IMR-90 (cell line): Measurements from ENCODE around the gene ZNF778. TPM values are rescaled to one million over a fixed set of nuclear protein-coding genes. Genes with fewer than 3 reads are reported as not detected.

Experiments
- ATAC-seq: fragments of 200-7000 bp; cut with Tn5 transposase; 2 replicates; pipeline ENCODE4 v1.9.1; 2020; ENCODE audit warnings: low read depth, mild to moderate bottlenecking, moderate library complexity
- BruUV-seq: library from RNA; stranded (reverse); fragments of 400-500 nt; replicated peaks from 2 replicates; lab custom pipeline; 2021; lab: Mats Ljungman, UMichigan
- CTCF ChIA-PET: fragments of 300-600 bp; formaldehyde crosslinking; extraction: SDS; loops from one replicate; lab custom pipeline; 2021; ENCODE audit warnings: antibody characterized with exemption; lab: Yijun Ruan, JAX
- POLR2A ChIA-PET: fragments of 300-600 bp; sonication (Branson Sonifier 250); formaldehyde crosslinking; loops from one replicate; lab custom pipeline; 2022; ENCODE audit warnings: antibody characterized with exemption; ENCODE audit not compliant: unreplicated experiment; lab: Charles Lee
- DNase-seq: peaks from one replicate; pipeline ENCODE4 v3.0.0; 2013
- H2AFZ ChIP-seq: replicated peaks from 2 replicates; pipeline ENCODE3; 2013; ENCODE audit warnings: low read length, mild to moderate bottlenecking; ENCODE audit not compliant: poor library complexity
- H2AK5ac ChIP-seq: 2 replicates; pipeline ENCODE4 v1.6.1; 2013; ENCODE audit warnings: low read depth, low read length, inconsistent platforms
- H2AK9ac ChIP-seq: replicated peaks from 2 replicates; pipeline ENCODE3; 2013; ENCODE audit warnings: mild to moderate bottlenecking, low read depth, low read length, moderate library complexity; ENCODE audit not compliant: poor library complexity
- H2BK120ac ChIP-seq: 2 replicates; pipeline ENCODE4 v1.6.1; 2013; ENCODE audit warnings: low read depth, low read length, inconsistent platforms
- H2BK15ac ChIP-seq: 3 replicates; pipeline ENCODE4 v1.6.1; 2013; ENCODE audit warnings: low read depth, low read length, inconsistent platforms
- H2BK20ac ChIP-seq: 2 replicates; pipeline ENCODE4 v1.6.1; 2013; ENCODE audit warnings: low read depth, mild to moderate bottlenecking, inconsistent platforms, low read length, moderate library complexity
- H2BK5ac ChIP-seq: 2 replicates; pipeline ENCODE4 v1.6.1; 2013; ENCODE audit warnings: mild to moderate bottlenecking, low read depth, low read length, inconsistent platforms; ENCODE audit not compliant: poor library complexity, severe bottlenecking
- H3K14ac ChIP-seq: replicated peaks from 2 replicates; pipeline ENCODE4 v1.6.1; 2013; ENCODE audit warnings: low read depth, low read length, inconsistent platforms
- H3K18ac ChIP-seq: 2 replicates; pipeline ENCODE4 v1.6.1; 2013; ENCODE audit warnings: low read depth, low read length, control low read depth
- H3K23ac ChIP-seq: 2 replicates; pipeline ENCODE4 v1.6.1; 2013; ENCODE audit warnings: low read depth, low read length, inconsistent platforms
- H3K27ac ChIP-seq: 2 replicates; pipeline ENCODE4 v1.5.1; 2013; ENCODE audit warnings: mild to moderate bottlenecking, control low read depth, low read length; ENCODE audit not compliant: insufficient read depth
- H3K27me3 ChIP-seq: 2 replicates; pipeline ENCODE4 v1.6.1; 2013; ENCODE audit warnings: low read length; ENCODE audit not compliant: control insufficient read depth, insufficient read depth
- H3K36me3 ChIP-seq: 2 replicates; pipeline ENCODE4 v1.6.1; 2013; ENCODE audit warnings: low read length, mixed read lengths; ENCODE audit not compliant: control insufficient read depth, insufficient read depth
- H3K4ac ChIP-seq: 2 replicates; pipeline ENCODE4 v1.6.1; 2013; ENCODE audit warnings: low read depth, low read length, inconsistent platforms
- H3K4me1 ChIP-seq: 2 replicates; pipeline ENCODE4 v1.6.1; 2013; ENCODE audit warnings: low read length, mixed read lengths; ENCODE audit not compliant: control insufficient read depth, insufficient read depth
- H3K4me2 ChIP-seq: 2 replicates; pipeline ENCODE4 v1.6.1; 2013; ENCODE audit warnings: low read depth, mild to moderate bottlenecking, control low read depth, low read length, moderate library complexity
- H3K4me3 ChIP-seq: 2 replicates; pipeline ENCODE4 v1.5.1; 2013; ENCODE audit warnings: low read depth, mild to moderate bottlenecking, control low read depth, low read length, moderate library complexity; ENCODE audit not compliant: insufficient read depth
- H3K56ac ChIP-seq: 2 replicates; pipeline ENCODE4 v1.6.1; 2013; ENCODE audit warnings: low read length, inconsistent platforms; ENCODE audit not compliant: insufficient read depth; ENCODE audit errors: extremely low read depth
- H3K79me1 ChIP-seq, 2 experiments: 2 replicates each; pipeline ENCODE4 v1.6.1; 2013; ENCODE audit warnings: low read length in 2 of 2, inconsistent platforms in 1 of 2, low read depth in 1 of 2
- H3K9ac ChIP-seq: 2 replicates; pipeline ENCODE4 v1.6.1; 2013; ENCODE audit warnings: low read depth, low read length, control low read depth
- H3K9me1 ChIP-seq: 2 replicates; pipeline ENCODE4 v1.6.1; 2013; ENCODE audit warnings: low read length, inconsistent platforms; ENCODE audit not compliant: insufficient read depth
- H3K9me3 ChIP-seq: 2 replicates; pipeline ENCODE4 v1.6.1; 2013; ENCODE audit warnings: low read length; ENCODE audit not compliant: control insufficient read depth, insufficient read depth
- H4K20me1 ChIP-seq: 2 replicates; pipeline ENCODE4 v1.6.1; 2013; ENCODE audit warnings: low read length, inconsistent platforms; ENCODE audit not compliant: insufficient read depth
- H4K5ac ChIP-seq: 2 replicates; pipeline ENCODE4 v1.6.1; 2013; ENCODE audit warnings: mild to moderate bottlenecking, low read depth, low read length, control low read depth
- H4K8ac ChIP-seq, 2 experiments: 2 replicates each; pipeline ENCODE4 v1.6.1; 2013; ENCODE audit warnings: low read depth in 2 of 2, low read length in 2 of 2, control low read depth in 1 of 2, inconsistent platforms in 1 of 2
- H4K91ac ChIP-seq: 2 replicates; pipeline ENCODE4 v1.6.1; 2013; ENCODE audit warnings: low read depth, low read length, inconsistent platforms; ENCODE audit not compliant: insufficient read depth
- BHLHE40 ChIP-seq: fragments of 150-350 bp; IDR thresholded peaks from 2 replicates; pipeline ENCODE4 v1.6.1; 2016; ENCODE audit warnings: mild to moderate bottlenecking, low read depth, low read length
- FOS ChIP-seq: fragments of 150-350 bp; IDR thresholded peaks from 2 replicates; pipeline ENCODE4 v1.6.1; 2016; ENCODE audit warnings: low read depth, low read length
- MAFK ChIP-seq: IDR thresholded peaks from 2 replicates; pipeline ENCODE4 v1.6.1; 2012; ENCODE audit warnings: low read depth, low read length, improper control_type of control experiment
- MAZ ChIP-seq: IDR thresholded peaks from 2 replicates; pipeline ENCODE4 v1.6.1; 2012; ENCODE audit warnings: low read depth, mild to moderate bottlenecking, low read length, improper control_type of control experiment, moderate library complexity, borderline replicate concordance
- POLR2A ChIP-seq: IDR thresholded peaks from 2 replicates; pipeline ENCODE4 v1.6.1; 2012; ENCODE audit warnings: mild to moderate bottlenecking, low read depth, low read length
- RAD21 ChIP-seq: IDR thresholded peaks from 2 replicates; pipeline ENCODE4 v1.6.1; 2012; ENCODE audit warnings: low read length, improper control_type of control experiment
- RCOR1 ChIP-seq: IDR thresholded peaks from 2 replicates; pipeline ENCODE4 v1.6.1; 2012; ENCODE audit warnings: mild to moderate bottlenecking, low read length, improper control_type of control experiment; ENCODE audit not compliant: insufficient replicate concordance
- USF2 ChIP-seq: fragments of 150-350 bp; IDR thresholded peaks from 2 replicates; pipeline ENCODE4 v1.6.1; 2017; ENCODE audit warnings: mild to moderate bottlenecking, antibody characterized with exemption, low read length, low read depth
- WGBS, 2 experiments: methylation state at CpG; one replicate each; pipeline versions ENCODE4 v1.1.5 to v1.1.7; 2013; ENCODE audit warnings: missing lambda C conversion rate in 2 of 2; ENCODE audit not compliant: insufficient read length in 1 of 2; ENCODE audit errors: extremely low coverage in 2 of 2; 5-methylcytosine and 5-hydroxymethylcytosine counted together
- dilution Hi-C: fragments of 300-500 bp; cut with HindIII; formaldehyde crosslinking; loops from one replicate; pipeline ENCODE4 v1.14.3; 2018; ENCODE audit warnings: low sequenced_read_pairs; ENCODE audit not compliant: unreplicated experiment
- in situ Hi-C: fragments of 300-500 bp; cut with MboI; formaldehyde crosslinking; loops from 3 replicates; pipeline ENCODE4 v1.14.3; 2019; ENCODE audit warnings: low sequenced_read_pairs, inconsistent platforms, mixed read lengths
- intact Hi-C: fragments of 100-400 bp; cut with micrococcal nuclease; formaldehyde crosslinking; loops from 2 replicates; pipeline ENCODE4 v1.10.0; 2022
- polyA plus RNA-seq, 3 experiments: library from polyadenylated mRNA; depleted of rRNA; stranded (reverse); fragments of >200 nt; gene quantifications; 2 replicates each; pipeline ENCODE4 v1.2.3, GENCODE V29; 2012; ENCODE audit warnings: low replicate concordance in 1 of 3
- total RNA-seq: library from RNA; depleted of rRNA; stranded (reverse); fragments of >200 nt; gene quantifications from 2 replicates; pipeline ENCODE4 v1.2.3, GENCODE V29; 2012

The ZNF778 gene
- total and polyA plus RNA-seq, 2 of the 4 experiments (the other 2 are of a cell fraction): 5.6 to 9.9 TPM

- no peak overlapping the region for H4K91ac ChIP-seq
- no peak overlapping the region for H2BK5ac ChIP-seq
- no peak overlapping the region for H3K4ac ChIP-seq
- H3K9me3 ChIP-seq: no peaks in the 10 kb centered on the region
- H3K4me2 ChIP-seq: no peak overlapping the region
- no peak overlapping the region for H3K9ac ChIP-seq
- no peak overlapping the region for H2AK5ac ChIP-seq
- no peaks in the 10 kb centered on the region for H3K9me1 ChIP-seq
- no peak overlapping the region for H2BK120ac ChIP-seq
- ChIA-PET POLR2A (no interaction called here), CTCF (no interaction called here)
- H3K23ac ChIP-seq: no peak overlapping the region
- dilution Hi-C loops (no loop called here), in situ Hi-C loops (no loop called here), intact Hi-C loops (no loop called here)
- H3K4me1 ChIP-seq: no peaks in the 10 kb centered on the region
- DNase-seq: no peak
- H2AFZ ChIP-seq: no peak overlapping the region
- no peak overlapping the region for H2BK15ac ChIP-seq
- BruUV-seq: no TSS peak
- H2AK9ac ChIP-seq: no peak overlapping the region
- no peak overlapping the region for H4K5ac ChIP-seq
- H3K4me3 ChIP-seq: no peak overlapping the region
- H4K20me1 ChIP-seq: no peaks in the 10 kb centered on the region
- no peak for TF ChIP-seq USF2
- TF ChIP-seq MAFK: no peak
- TF ChIP-seq POLR2A: no peak
- no peak for TF ChIP-seq RAD21
- no peak for TF ChIP-seq MAZ
- no peak for TF ChIP-seq BHLHE40
- no peak for TF ChIP-seq RCOR1
- TF ChIP-seq FOS: no peak
- no peak overlapping the region for H3K18ac ChIP-seq
- no peak overlapping the region for H3K14ac ChIP-seq
- no peak overlapping the region for H3K27ac ChIP-seq
- WGBS, 2 experiments: 100% methylated on average over 1 of the region's 10 CpGs; no CpG with 5 or more reads in 1 of the 2 experiments
- H3K36me3 ChIP-seq: no peaks in the 10 kb centered on the region
- peaks cover 0 to 3% of the 10 kb centered on the region in 2 experiments; a peak in 1 of 4 replicates for H3K79me1 ChIP-seq
- ATAC-seq: no peak
- H2BK20ac ChIP-seq: no peak overlapping the region
- H4K8ac ChIP-seq: no peak overlapping the region
- no peaks in the 10 kb centered on the region for H3K27me3 ChIP-seq
- H3K56ac ChIP-seq: no peak overlapping the region
Observed at GRCh38 chr16:89253548-89254287, 36.2 kb downstream of the ZNF778 start.
